Activated T-helper 1 cell treated with anti-CD3 and anti-CD28 coated beads, Interleukin-2, amount 50 U/mL, for 16 hours (primary cell): ENCODE measurements around the gene ERN1.
"Not testable (repeated sequence)": the region's sequence is repeated elsewhere in the genome, so short reads cannot be mapped to it uniquely, and the experiment has no call there.

ENCODE experiments used
- DNase-seq, 2 donors: peaks; one replicate each; pipeline ENCODE4 v3.0.0-alpha.2; 2020; ENCODE audit warnings: low read depth in 1 of 2, low spot score in 1 of 2

ERN1 gene

GRCh38 chr17:64129765-64130558 lies at the start of gene ERN1:
ERN1 (minus strand) TSS chr17:64130144; CDS start chr17:64130029, 115 bp downstream.
- DNase-seq = peak; percentile 88 to 89

GRCh38 chr17:64179024-64179423 lies 49.1 kb upstream of the ERN1 start:
- DNase-seq = not testable (repeated sequence)

GRCh38 chr17:64178011-64178825 lies 48.3 kb upstream of the ERN1 start:
- DNase-seq = no peak

GRCh38 chr17:64177311-64178010 lies 47.5 kb upstream of the ERN1 start:
- no peak for DNase-seq

GRCh38 chr17:64176556-64176955 lies 46.6 kb upstream of the ERN1 start:
- no peak for DNase-seq

- no peak for DNase-seq
Measured at GRCh38 chr17:64174686-64175456, 44.9 kb upstream of the ERN1 start.

GRCh38 chr17:64173646-64174045 lies 43.7 kb upstream of the ERN1 start:
- DNase-seq = no peak

- DNase-seq = no peak
Measured at GRCh38 chr17:64172510-64172909, 42.6 kb upstream of the ERN1 start.

- DNase-seq = no peak
Measured at GRCh38 chr17:64171041-64171440, 41.1 kb upstream of the ERN1 start.

GRCh38 chr17:64170286-64170685 lies 40.3 kb upstream of the ERN1 start:
- DNase-seq = no peak

GRCh38 chr17:64167666-64168065 lies 37.7 kb upstream of the ERN1 start:
- not testable (repeated sequence) for DNase-seq

- no peak for DNase-seq
Measured at GRCh38 chr17:64166876-64167275, 36.9 kb upstream of the ERN1 start.

GRCh38 chr17:64165347-64165746 lies 35.4 kb upstream of the ERN1 start:
- no peak for DNase-seq

- no peak for DNase-seq
Measured at GRCh38 chr17:64164596-64165285, 34.8 kb upstream of the ERN1 start.

- DNase-seq = no peak
Measured at GRCh38 chr17:64163468-64163867, 33.5 kb upstream of the ERN1 start.

- no peak for DNase-seq
Measured at GRCh38 chr17:64162554-64162953, 32.6 kb upstream of the ERN1 start.

- DNase-seq = no peak
Measured at GRCh38 chr17:64161380-64162176, 31.6 kb upstream of the ERN1 start.

- no peak for DNase-seq
Measured at GRCh38 chr17:64160378-64160777, 30.4 kb upstream of the ERN1 start.

GRCh38 chr17:64158831-64159590 lies 29.1 kb upstream of the ERN1 start:
- no peak for DNase-seq
